ENCODE data around the gene TLE1. TPM values are rescaled to one million over a fixed set of nuclear protein-coding genes. Genes with fewer than 3 reads are reported as not detected.
"Not testable (repeated sequence)": the region's sequence is repeated elsewhere in the genome, so short reads cannot be mapped to it uniquely, and the experiment has no call there.

The TLE1 gene
- total RNA-seq, 1 donor from 2014 or later: 40.0 TPM

- DNase-seq (ENCODE audit: low read depth) (no peak), FAIRE-seq (no peak)
- Histone ChIP-seq H3K27me3 (ENCODE audit: control insufficient read depth, insufficient read depth, low read length) (no peaks in the 10 kb centered on the region), H3K36me3 (ENCODE audit: control insufficient read depth, insufficient read depth, low read length) (peaks cover 20% of the 10 kb centered on the region), H3K4me3 (ENCODE audit: low read depth, low read length) (no peak overlapping the region)
- TF ChIP-seq CTCF (IDR thresholded peaks at IDR 0.05; ENCODE audit: insufficient read depth, low read length, severe bottlenecking): no peak
Observed at GRCh38 chr9:81611664-81612063, 77.7 kb downstream of the TLE1 start.

GRCh38 chr9:81610740-81611107 lies 78.6 kb downstream of the TLE1 start:
- Histone ChIP-seq H3K27me3 (ENCODE audit: control insufficient read depth, insufficient read depth, low read length) (no peaks in the 10 kb centered on the region), H3K36me3 (ENCODE audit: control insufficient read depth, insufficient read depth, low read length) (peaks cover 19% of the 10 kb centered on the region), H3K4me3 (ENCODE audit: low read depth, low read length) (no peak overlapping the region)
- DNase-seq (ENCODE audit: low read depth) (no peak), FAIRE-seq (no peak)
- TF ChIP-seq CTCF (IDR thresholded peaks at IDR 0.05; ENCODE audit: insufficient read depth, low read length, severe bottlenecking): no peak

GRCh38 chr9:81609782-81610739 lies 79.3 kb downstream of the TLE1 start:
- FAIRE-seq (peak; percentile 23), DNase-seq (ENCODE audit: low read depth) (no peak)
- H3K36me3 ChIP-seq (ENCODE audit: control insufficient read depth, insufficient read depth, low read length): peaks cover 19% of the 10 kb centered on the region
- H3K27me3 ChIP-seq (ENCODE audit: control insufficient read depth, insufficient read depth, low read length): no peaks in the 10 kb centered on the region
- no peak overlapping the region for H3K4me3 ChIP-seq (ENCODE audit: low read depth, low read length)
- no peak for TF ChIP-seq CTCF (IDR thresholded peaks at IDR 0.05; ENCODE audit: insufficient read depth, low read length, severe bottlenecking)

- Histone ChIP-seq H3K36me3 (ENCODE audit: control insufficient read depth, insufficient read depth, low read length) (peaks cover 10% of the 10 kb centered on the region), H3K27me3 (ENCODE audit: control insufficient read depth, insufficient read depth, low read length) (no peaks in the 10 kb centered on the region), H3K4me3 (ENCODE audit: low read depth, low read length) (no peak overlapping the region)
- FAIRE-seq (no peak), DNase-seq (ENCODE audit: low read depth) (no peak)
- TF ChIP-seq CTCF (IDR thresholded peaks at IDR 0.05; ENCODE audit: insufficient read depth, low read length, severe bottlenecking): no peak
Observed at GRCh38 chr9:81608289-81608657, 81.1 kb downstream of the TLE1 start.

GRCh38 chr9:81607593-81608288 lies 81.6 kb downstream of the TLE1 start:
- FAIRE-seq (no peak), DNase-seq (ENCODE audit: low read depth) (no peak)
- H3K4me3 ChIP-seq (ENCODE audit: low read depth, low read length): no peak overlapping the region
- no peak for TF ChIP-seq CTCF (IDR thresholded peaks at IDR 0.05; ENCODE audit: insufficient read depth, low read length, severe bottlenecking)
- H3K36me3 ChIP-seq (ENCODE audit: control insufficient read depth, insufficient read depth, low read length): peaks cover 8% of the 10 kb centered on the region
- no peaks in the 10 kb centered on the region for H3K27me3 ChIP-seq (ENCODE audit: control insufficient read depth, insufficient read depth, low read length)

GRCh38 chr9:81606261-81606660 lies 83.1 kb downstream of the TLE1 start:
- not testable (repeated sequence) for DNase-seq (ENCODE audit: low read depth); H3K27me3 ChIP-seq (ENCODE audit: control insufficient read depth, insufficient read depth, low read length); H3K36me3 ChIP-seq (ENCODE audit: control insufficient read depth, insufficient read depth, low read length); H3K4me3 ChIP-seq (ENCODE audit: low read depth, low read length); FAIRE-seq
